ENCODE data around the gene ZNF620.
A peak's percentile ranks its signal among the peaks of the same experiment; 100 is the strongest.

Gene ZNF620

DNA sequence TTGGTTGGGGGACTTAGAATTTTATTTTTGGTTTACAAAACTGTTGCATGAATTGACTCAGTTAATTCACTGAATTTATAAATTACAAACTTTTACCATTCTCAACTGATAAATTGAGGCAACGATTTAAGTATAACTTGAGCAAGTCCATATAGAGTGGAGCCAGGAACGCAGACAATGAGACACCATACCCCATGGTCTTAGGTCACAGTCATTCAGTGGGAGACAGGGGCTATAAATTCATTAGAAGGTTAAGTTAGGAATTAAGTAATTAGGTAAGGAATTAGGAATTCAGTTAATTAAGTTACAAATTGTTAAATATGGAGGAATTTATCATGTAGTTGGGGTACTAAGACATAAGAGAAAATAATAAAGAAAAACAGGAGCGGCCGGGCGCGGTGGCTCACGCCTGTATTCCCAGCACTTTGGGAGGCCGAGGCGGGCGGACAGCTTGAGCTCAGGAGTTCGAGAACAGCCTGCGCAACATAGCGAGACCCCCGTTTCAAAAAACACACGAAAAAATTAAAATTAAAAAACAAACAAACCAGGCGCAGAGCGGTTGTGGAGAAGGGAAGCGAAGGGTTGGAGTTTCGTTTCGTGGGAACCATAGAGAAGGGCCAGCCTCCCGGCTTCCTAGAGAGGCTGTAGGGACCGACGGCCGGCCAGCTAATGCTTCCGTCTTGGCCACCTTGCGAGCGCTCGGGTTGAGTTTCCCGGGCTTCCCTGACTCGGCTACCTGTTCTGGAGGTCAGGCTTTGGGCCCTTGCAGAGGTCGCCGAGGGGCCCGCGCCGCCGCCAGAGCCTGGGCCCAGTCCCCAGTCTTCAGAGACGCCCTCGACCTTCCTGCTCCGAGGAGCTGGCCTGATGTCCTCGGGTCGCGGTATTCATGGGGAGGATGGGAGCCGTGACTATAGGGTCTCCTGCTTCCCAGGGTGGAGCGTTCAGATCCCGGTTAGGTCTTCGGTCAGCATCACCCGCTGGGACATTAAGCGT is 29.1 kb upstream of the ZNF620 start, which contains the start of gene ZNF619:
TSS of gene ZNF619 (plus strand) at position 645 of the 993 bp plus-strand sequence. CDS start 858 bp downstream, outside the sequence.
- peak within 1 kb of the TSS; percentile 95 for H3K4me3 Mint-ChIP-seq
- H3K4me1 Mint-ChIP-seq: peaks cover 20% of the 10 kb centered on the region
- ATAC-seq (ENCODE audit: low read depth) (peak; percentile 93), DNase-seq (ENCODE audit: low spot score in 2 of 2) (peak; percentile 61 to 68)
- no peaks in the 10 kb centered on the region for H3K27me3 Mint-ChIP-seq
- H3K36me3 Mint-ChIP-seq: peaks cover 16% of the 10 kb centered on the region
- H3K9me3 Mint-ChIP-seq: no peaks in the 10 kb centered on the region
- peak within 1 kb of the TSS; percentile 96 for H3K27ac Mint-ChIP-seq

DNA sequence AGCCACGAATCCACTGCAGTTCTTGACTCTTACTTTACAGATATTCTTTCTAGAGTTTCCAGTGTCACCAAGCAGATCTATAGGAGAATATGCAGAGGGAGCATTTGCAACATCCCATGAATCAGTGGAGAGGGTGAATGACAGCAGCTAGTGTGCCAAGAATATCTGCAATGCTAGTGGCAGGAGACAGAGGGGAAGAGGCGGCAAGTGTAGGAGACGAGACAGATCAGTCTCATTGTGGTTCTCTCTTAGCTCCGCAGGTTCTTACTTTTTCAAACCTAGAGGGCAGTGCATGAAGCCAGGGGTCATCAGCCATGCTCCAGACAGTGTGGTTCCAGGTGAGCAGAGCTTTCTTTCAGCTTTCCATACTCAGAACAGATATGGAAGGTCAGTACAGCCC is 28.2 kb upstream of the ZNF620 start:
- peaks cover 22% of the 10 kb centered on the region for H3K36me3 Mint-ChIP-seq
- H3K4me1 Mint-ChIP-seq: peaks cover 23% of the 10 kb centered on the region
- H3K27me3 Mint-ChIP-seq: no peaks in the 10 kb centered on the region
- DNase-seq (ENCODE audit: low spot score in 2 of 2): no peak
- peak overlapping the region; percentile 95 for H3K4me3 Mint-ChIP-seq
- ATAC-seq (ENCODE audit: low read depth): no peak
- H3K9me3 Mint-ChIP-seq: no peaks in the 10 kb centered on the region
- H3K27ac Mint-ChIP-seq: peak overlapping the region; percentile 96

DNA sequence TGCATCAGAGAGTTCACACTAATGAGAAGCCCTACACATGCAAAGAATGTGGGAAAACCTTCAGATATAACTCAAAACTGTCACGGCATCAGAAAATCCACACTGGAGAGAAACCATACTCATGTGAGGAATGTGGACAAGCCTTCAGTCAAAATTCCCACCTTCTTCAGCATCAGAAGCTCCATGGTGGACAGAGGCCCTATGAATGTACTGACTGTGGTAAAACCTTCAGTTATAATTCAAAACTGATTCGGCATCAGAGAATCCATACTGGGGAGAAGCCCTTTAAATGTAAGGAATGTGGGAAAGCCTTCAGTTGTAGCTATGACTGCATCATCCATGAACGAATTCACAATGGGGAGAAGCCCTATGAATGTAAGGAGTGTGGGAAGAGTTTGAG is 18.7 kb upstream of the ZNF620 start:
- no peak overlapping the region for H3K4me3 Mint-ChIP-seq
- H3K27me3 Mint-ChIP-seq: no peaks in the 10 kb centered on the region
- ATAC-seq (ENCODE audit: low read depth): no peak
- no peak for DNase-seq (ENCODE audit: low spot score in 2 of 2)
- H3K36me3 Mint-ChIP-seq: peaks cover 49% of the 10 kb centered on the region
- H3K4me1 Mint-ChIP-seq: peaks cover 3% of the 10 kb centered on the region
- no peak overlapping the region for H3K27ac Mint-ChIP-seq
- peaks cover 13% of the 10 kb centered on the region for H3K9me3 Mint-ChIP-seq

DNA sequence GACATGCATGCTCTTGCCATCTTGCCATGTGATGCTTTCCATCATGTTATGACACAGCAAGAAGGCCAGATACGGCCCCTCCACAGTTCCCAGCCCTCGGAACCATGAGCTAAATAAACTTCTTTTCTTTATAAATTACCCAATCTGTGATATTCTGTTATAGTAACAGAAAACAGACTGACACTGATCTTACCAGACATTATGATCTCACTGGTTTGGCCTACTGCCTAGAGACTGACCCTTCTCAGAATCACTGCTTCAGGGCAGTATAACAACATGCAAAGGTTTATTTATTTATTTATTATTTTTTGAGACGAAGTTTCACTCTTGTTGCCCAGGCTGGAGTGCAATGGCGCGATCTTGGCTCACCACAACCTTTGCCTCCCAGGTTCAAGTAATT is 14.9 kb upstream of the ZNF620 start:
- H3K27me3 Mint-ChIP-seq: no peaks in the 10 kb centered on the region
- peaks cover 13% of the 10 kb centered on the region for H3K9me3 Mint-ChIP-seq
- H3K36me3 Mint-ChIP-seq: peaks cover 39% of the 10 kb centered on the region
- no peaks in the 10 kb centered on the region for H3K4me1 Mint-ChIP-seq
- no peak for ATAC-seq (ENCODE audit: low read depth)
- no peak overlapping the region for H3K4me3 Mint-ChIP-seq
- no peak overlapping the region for H3K27ac Mint-ChIP-seq
- no peak for DNase-seq (ENCODE audit: low spot score in 2 of 2)

DNA sequence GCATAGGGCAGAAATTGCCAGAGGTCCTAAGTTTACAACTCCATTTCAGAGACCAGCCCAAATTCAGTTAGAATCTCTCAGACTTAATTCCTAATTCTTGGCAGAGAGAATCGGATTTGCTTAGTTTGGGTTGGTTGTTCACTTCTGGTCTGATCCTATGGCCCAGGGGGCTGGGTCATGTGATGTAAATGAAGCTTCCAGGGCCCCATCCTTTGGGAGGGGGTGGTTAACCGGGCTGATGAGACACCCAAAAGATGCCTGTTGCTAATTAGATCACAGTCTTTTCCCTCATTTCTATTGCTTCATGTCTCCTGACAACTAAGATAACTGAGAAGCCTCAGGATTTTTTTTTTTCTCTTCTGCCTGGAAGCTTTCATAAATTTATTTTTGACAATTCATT is 11.1 kb upstream of the ZNF620 start:
- DNase-seq (ENCODE audit: low spot score in 2 of 2): no peak
- H3K9me3 Mint-ChIP-seq: peaks cover 2% of the 10 kb centered on the region
- no peaks in the 10 kb centered on the region for H3K27me3 Mint-ChIP-seq
- H3K4me1 Mint-ChIP-seq: no peaks in the 10 kb centered on the region
- no peak for ATAC-seq (ENCODE audit: low read depth)
- H3K36me3 Mint-ChIP-seq: peaks cover 23% of the 10 kb centered on the region
- H3K27ac Mint-ChIP-seq: no peak overlapping the region
- H3K4me3 Mint-ChIP-seq: no peak overlapping the region

DNA sequence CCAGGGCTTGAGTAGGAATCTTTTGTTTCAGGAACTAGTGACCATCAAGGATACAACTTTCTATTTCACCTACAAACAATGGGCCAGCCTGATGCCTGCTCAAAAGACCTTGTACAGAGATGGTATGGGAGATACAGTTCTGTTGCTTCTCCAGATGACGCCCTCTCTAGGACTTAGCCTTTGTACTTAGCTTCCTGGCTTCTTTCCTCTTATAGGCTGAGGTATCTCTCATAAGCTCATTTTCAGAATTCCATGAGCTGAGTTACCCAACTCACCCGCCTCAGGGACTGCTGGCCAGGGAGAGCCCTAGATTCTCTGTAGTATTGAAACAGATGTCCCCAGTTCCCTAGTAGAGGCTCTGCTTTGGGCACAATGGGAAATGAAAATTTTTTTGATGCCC is 8.6 kb upstream of the ZNF620 start:
- H3K4me1 Mint-ChIP-seq: no peaks in the 10 kb centered on the region

DNA sequence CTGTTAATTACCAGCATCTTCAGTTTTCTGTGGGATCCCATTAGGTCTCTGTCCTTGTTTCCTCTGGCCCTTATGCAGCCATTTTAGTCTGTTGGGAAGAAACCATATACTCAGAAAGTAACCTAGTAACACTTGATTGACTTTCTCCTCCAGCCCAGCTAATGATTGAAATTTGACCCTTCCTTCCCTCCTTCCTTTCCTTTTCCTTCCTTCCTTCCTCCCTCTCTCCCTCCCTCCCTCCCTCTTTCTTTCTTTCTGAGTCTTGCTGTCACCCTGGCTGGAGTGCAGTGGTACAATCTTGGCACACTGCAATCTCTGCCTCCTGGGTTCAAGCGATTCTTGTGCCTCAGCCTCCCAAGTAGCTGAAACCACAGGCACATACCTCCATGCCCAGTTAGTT is 5.9 kb upstream of the ZNF620 start:
- peak overlapping the region; percentile 42 for H3K27ac Mint-ChIP-seq
- no peak for ATAC-seq (ENCODE audit: low read depth)
- no peak for DNase-seq (ENCODE audit: low spot score in 2 of 2)
- no peaks in the 10 kb centered on the region for H3K9me3 Mint-ChIP-seq
- H3K4me1 Mint-ChIP-seq: no peaks in the 10 kb centered on the region
- no peaks in the 10 kb centered on the region for H3K27me3 Mint-ChIP-seq
- H3K36me3 Mint-ChIP-seq: peaks cover 13% of the 10 kb centered on the region
- no peak overlapping the region for H3K4me3 Mint-ChIP-seq

More for the DNA sequence above, 8.6 kb upstream of the ZNF620 start:
- DNase-seq (ENCODE audit: low spot score in 2 of 2) (no peak), ATAC-seq (ENCODE audit: low read depth) (no peak)
- Mint-ChIP-seq H3K27ac (no peak overlapping the region), H3K36me3 (peaks cover 14% of the 10 kb centered on the region), H3K9me3 (no peaks in the 10 kb centered on the region), H3K27me3 (no peaks in the 10 kb centered on the region), H3K4me3 (no peak overlapping the region)

DNA sequence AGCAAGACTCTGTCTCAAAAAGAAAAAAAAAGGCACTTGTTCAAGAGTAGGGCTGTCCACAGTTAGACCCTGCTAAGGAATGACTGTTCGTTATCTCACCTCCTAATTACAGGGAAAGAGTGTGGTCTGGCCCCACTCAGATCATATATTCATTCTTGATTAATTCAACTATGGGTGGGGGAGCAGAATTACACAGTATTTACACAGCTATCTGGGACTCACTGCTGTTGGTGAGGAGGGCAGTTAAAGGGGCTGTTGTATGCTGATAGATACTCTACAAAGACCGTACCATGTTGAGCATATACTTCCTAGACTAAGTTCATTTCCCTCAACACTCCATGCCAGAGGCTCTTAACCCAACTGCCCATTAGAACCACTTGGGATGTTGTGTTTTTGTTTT is 3.8 kb upstream of the ZNF620 start:
- no peak for DNase-seq (ENCODE audit: low spot score in 2 of 2)
- Mint-ChIP-seq H3K27me3 (no peaks in the 10 kb centered on the region), H3K4me1 (peaks cover 3% of the 10 kb centered on the region), H3K4me3 (no peak overlapping the region), H3K36me3 (peaks cover 10% of the 10 kb centered on the region), H3K27ac (no peak overlapping the region), H3K9me3 (no peaks in the 10 kb centered on the region)
- no peak for ATAC-seq (ENCODE audit: low read depth)

DNA sequence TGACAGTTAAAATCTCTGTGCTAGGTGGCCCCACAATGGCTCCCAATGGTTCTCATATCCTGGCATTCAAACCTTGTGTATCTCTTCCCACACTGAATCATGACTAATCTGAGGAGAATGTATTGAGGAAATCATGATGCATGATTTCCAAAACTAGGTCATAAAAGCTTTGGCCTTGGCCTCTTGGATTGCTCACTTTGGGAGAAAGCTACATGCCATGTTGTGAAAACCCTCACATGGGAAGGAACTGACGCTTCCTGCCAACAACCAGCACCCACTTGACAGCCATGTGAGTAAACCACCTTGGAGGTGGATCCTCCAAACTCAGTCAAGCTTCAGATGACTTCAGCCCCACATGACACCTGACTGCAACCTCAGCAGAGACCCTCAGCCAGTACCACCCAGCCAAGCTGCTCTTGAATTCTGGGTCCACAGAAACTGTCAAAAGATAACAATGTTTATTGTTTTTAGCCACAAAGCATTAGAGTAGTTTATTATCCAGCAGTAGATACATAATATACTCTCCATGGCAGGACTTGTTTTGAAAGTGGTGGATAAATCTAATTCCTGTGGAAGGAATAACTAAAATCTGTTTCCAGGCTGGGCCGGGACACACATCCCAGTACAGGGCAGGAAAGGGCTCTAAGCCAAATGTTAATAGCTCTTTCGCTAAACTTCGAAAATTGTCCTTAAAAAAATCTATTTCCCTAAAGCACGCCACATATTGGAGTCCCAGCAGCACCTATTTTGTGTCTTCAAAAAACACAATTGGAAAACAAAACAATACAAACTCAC is 1.0 kb upstream of the ZNF620 start:
- H3K27me3 Mint-ChIP-seq: no peaks in the 10 kb centered on the region
- peaks cover 2% of the 10 kb centered on the region for H3K36me3 Mint-ChIP-seq
- DNase-seq (ENCODE audit: low spot score in 2 of 2) (no peak), ATAC-seq (ENCODE audit: low read depth) (no peak)
- H3K4me1 Mint-ChIP-seq: peaks cover 3% of the 10 kb centered on the region
- peak overlapping the region; percentile 90 for H3K4me3 Mint-ChIP-seq
- no peaks in the 10 kb centered on the region for H3K9me3 Mint-ChIP-seq
- no peak overlapping the region for H3K27ac Mint-ChIP-seq

DNA sequence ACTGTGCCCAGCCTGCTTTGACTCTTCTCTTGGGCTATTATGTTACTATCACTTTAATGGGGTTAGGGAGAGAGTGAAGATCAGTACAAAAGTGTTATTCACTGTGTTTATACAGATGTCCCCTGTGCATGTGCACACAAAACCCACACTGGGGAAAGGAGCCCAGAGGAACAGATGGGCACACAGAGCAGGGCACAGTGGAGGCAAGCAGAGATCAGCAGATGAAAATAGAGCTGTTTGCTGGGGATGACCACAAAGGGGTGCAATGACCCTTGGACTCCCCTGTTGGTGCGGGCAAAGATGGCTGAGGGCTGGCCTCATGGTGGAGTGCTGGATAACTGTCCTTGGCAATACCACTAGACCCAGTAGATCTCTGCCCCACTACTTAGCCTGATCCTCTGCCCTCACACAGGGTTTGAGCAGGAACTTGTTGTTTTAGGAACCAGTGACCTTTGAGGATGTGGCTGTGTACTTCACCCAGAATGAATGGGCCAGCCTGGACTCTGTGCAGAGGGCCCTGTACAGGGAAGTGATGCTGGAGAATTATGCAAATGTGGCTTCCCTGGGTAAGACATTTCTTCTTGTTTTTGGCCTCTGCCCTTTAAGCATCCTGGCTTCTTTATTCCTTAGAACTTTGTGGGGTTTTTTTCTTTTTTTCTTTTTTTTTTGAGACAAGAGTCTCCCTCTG is 5.3 kb downstream of the ZNF620 start:
- Mint-ChIP-seq H3K9me3 (no peaks in the 10 kb centered on the region), H3K4me1 (peaks cover 4% of the 10 kb centered on the region), H3K36me3 (peaks cover 21% of the 10 kb centered on the region), H3K27ac (no peak overlapping the region), H3K4me3 (no peak overlapping the region), H3K27me3 (no peaks in the 10 kb centered on the region)
- DNase-seq (ENCODE audit: low spot score in 2 of 2) (no peak), ATAC-seq (ENCODE audit: low read depth) (no peak)

DNA sequence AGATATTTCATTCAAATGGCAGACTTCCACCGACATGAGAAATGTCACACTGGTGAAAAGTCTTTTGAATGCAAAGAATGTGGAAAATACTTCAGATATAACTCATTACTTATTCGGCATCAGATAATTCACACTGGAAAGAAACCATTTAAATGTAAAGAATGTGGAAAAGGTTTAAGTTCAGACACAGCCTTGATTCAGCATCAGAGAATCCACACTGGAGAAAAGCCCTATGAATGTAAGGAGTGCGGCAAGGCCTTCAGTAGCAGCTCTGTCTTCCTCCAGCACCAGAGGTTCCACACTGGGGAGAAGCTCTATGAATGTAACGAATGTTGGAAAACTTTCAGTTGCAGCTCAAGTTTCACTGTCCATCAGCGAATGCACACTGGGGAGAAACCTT is 10.4 kb downstream of the ZNF620 start:
- Mint-ChIP-seq H3K27me3 (no peaks in the 10 kb centered on the region), H3K4me3 (no peak overlapping the region)
- DNase-seq (ENCODE audit: low spot score in 2 of 2): no peak

DNA sequence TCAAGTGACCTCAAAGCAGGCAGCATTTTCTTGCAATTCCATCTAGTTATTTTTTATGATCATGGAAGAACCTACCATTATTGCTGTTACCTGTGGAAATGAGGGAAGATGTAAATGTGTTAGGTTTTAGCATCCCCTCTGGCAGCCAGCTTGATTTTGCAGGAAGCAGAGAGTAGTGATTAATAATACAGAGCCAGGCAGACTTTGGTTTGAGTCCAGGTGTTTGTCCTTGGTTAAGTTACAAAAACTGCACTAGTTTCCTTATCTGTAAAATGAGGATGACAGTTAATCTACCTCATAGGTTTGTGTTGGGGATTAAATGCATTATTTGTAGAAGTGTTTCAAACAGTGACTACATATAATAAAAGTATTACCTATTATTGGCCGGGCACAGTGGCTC is 12.2 kb downstream of the ZNF620 start:
- no peaks in the 10 kb centered on the region for H3K4me1 Mint-ChIP-seq
- DNase-seq (ENCODE audit: low spot score in 2 of 2) (no peak), ATAC-seq (ENCODE audit: low read depth) (no peak)
- no peak overlapping the region for H3K27ac Mint-ChIP-seq
- peaks cover 20% of the 10 kb centered on the region for H3K36me3 Mint-ChIP-seq
- H3K4me3 Mint-ChIP-seq: no peak overlapping the region
- H3K9me3 Mint-ChIP-seq: no peaks in the 10 kb centered on the region
- no peaks in the 10 kb centered on the region for H3K27me3 Mint-ChIP-seq

More for the DNA sequence above, 10.4 kb downstream of the ZNF620 start:
- Mint-ChIP-seq H3K9me3 (no peaks in the 10 kb centered on the region), H3K36me3 (peaks cover 20% of the 10 kb centered on the region), H3K27ac (no peak overlapping the region), H3K4me1 (no peaks in the 10 kb centered on the region)
- no peak for ATAC-seq (ENCODE audit: low read depth)

DNA sequence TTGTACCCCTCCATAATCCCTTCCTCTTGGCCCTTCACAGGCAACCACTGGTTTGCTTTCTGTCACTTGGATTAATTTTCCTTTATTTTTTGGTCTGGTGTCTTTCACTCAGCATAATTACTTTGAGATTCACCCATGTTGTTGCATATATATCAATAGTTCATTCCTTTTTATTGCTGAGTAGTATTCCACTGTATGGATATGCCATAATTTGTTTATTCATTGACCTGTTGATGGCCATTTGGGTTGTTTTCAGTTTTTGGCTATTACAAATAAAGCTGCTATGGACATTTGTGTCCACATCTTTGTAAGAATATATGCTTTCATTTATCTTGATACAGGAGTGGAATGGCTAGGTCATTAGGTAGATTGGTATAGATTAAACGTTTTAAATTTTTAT is 13.0 kb downstream of the ZNF620 start:
- H3K4me3 Mint-ChIP-seq: no peak overlapping the region
- ATAC-seq (ENCODE audit: low read depth) (no peak), DNase-seq (ENCODE audit: low spot score in 2 of 2) (no peak)
- no peaks in the 10 kb centered on the region for H3K4me1 Mint-ChIP-seq
- no peaks in the 10 kb centered on the region for H3K27me3 Mint-ChIP-seq
- H3K27ac Mint-ChIP-seq: no peak overlapping the region
- H3K9me3 Mint-ChIP-seq: no peaks in the 10 kb centered on the region
- peaks cover 18% of the 10 kb centered on the region for H3K36me3 Mint-ChIP-seq

DNA sequence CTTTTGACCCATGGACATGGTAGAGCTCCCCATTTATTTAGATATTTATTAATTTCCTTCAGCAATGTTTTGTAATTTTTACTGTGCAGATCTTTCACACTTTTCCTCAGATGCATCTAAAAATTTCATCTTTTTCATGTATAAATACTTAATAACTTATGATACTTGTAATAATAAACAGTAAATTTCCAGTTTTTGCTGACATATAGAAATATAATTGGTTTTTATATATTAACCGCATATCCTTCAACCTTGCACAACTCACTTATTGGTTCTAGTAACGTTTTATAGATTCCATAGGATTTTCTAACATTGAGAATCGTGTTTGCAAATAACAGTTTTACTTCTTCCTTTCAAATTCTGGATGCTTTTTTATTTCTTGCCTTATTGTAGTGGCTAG is 15.4 kb downstream of the ZNF620 start:
- Mint-ChIP-seq H3K27ac (peak overlapping the region; percentile 17), H3K36me3 (peaks cover 7% of the 10 kb centered on the region), H3K9me3 (no peaks in the 10 kb centered on the region), H3K4me1 (peaks cover 8% of the 10 kb centered on the region), H3K4me3 (no peak overlapping the region), H3K27me3 (no peaks in the 10 kb centered on the region)
- ATAC-seq (ENCODE audit: low read depth) (no peak), DNase-seq (ENCODE audit: low spot score in 2 of 2) (no peak)

Measured in memory B cell (primary cell).